Transverse colon (tissue), 3 donors: ENCODE measurements around the gene GNA12.

ENCODE experiments used
- CTCF ChIP-seq, 5 experiments: fragments of 200-600 bp in 3 of 5; fragments of 450-650 bp in 2 of 5; sonication (generic) in 3 of 5; IDR thresholded peaks; 1 replicate in 2 of 5; 2 replicates in 3 of 5; pipeline ENCODE4 v1.5.1; 2016 to 2017; ENCODE audit warnings: antibody characterized with exemption in 5 of 5, inconsistent platforms in 3 of 5, mild to moderate bottlenecking in 2 of 5, moderate library complexity in 1 of 5
- EP300 ChIP-seq: sonication (generic); formaldehyde crosslinking; IDR thresholded peaks from one replicate; pipeline ENCODE4 v1.6.1; 2017; ENCODE audit warnings: antibody characterized with exemption, low read depth
- POLR2A ChIP-seq: fragments of 450-650 bp; IDR thresholded peaks from one replicate; pipeline ENCODE4 v1.6.1; 2016; ENCODE audit warnings: antibody characterized with exemption, mild to moderate bottlenecking, moderate library complexity

GRCh38 chr7:2883101-2883500 lies 39.0 kb upstream of the GNA12 start:
- TF ChIP-seq CTCF (IDR thresholded peaks at IDR 0.05) (no peak), POLR2A (no peak), EP300 (no peak)
